HepG2 (cell line): Measurements from ENCODE around the gene SERHL2. TPM values are rescaled to one million over a fixed set of nuclear protein-coding genes. Genes with fewer than 3 reads are reported as not detected.
A peak's percentile ranks its signal among the peaks of the same experiment; 100 is the strongest.

Source experiments
- ATAD3A ChIP-seq: sonication (generic); formaldehyde crosslinking; IDR thresholded peaks from 2 replicates; pipeline ENCODE4 v1.4.0; 2020; ENCODE audit warnings: missing genetic modification reagents
- CCDC6 ChIP-seq: sonication (generic); formaldehyde crosslinking; IDR thresholded peaks from 2 replicates; pipeline ENCODE4 v1.8.1; 2022; ENCODE audit warnings: mild to moderate bottlenecking, missing genetic modification reagents, moderate library complexity
- CHD2 ChIP-seq: IDR thresholded peaks from 2 replicates; pipeline ENCODE4 v1.6.1; 2011; ENCODE audit warnings: low read depth, low read length, improper control_type of control experiment
- CREB1 ChIP-seq, 2 experiments: fragments of 450-650 bp in 1 of 2; IDR thresholded peaks; 2 replicates each; pipeline ENCODE4 v1.6.1; 2016 to 2017; ENCODE audit warnings: control low read depth in 1 of 2, mild to moderate bottlenecking in 1 of 2, missing compliant biosample characterization in 1 of 2, missing genetic modification characterization in 1 of 2
- ETV6 ChIP-seq: sonication (generic); formaldehyde crosslinking; conservative IDR thresholded peaks from 2 replicates; pipeline ENCODE4 v1.4.0; 2020; ENCODE audit warnings: missing genetic modification reagents
- HMGXB4 ChIP-seq, 2 experiments: sonication (generic) in 1 of 2; formaldehyde crosslinking in 1 of 2; IDR thresholded peaks; 2 replicates each; pipeline versions ENCODE4 v1.4.0 to v1.6.1; 2018 to 2020; ENCODE audit warnings: missing genetic modification reagents in 2 of 2, borderline replicate concordance in 1 of 2, low read depth in 1 of 2, mild to moderate bottlenecking in 1 of 2, missing biosample characterization in 1 of 2
- HOXA5 ChIP-seq: sonication (generic); formaldehyde crosslinking; IDR thresholded peaks from 2 replicates; pipeline ENCODE4 v1.4.0; 2020; ENCODE audit warnings: missing genetic modification reagents
- KDM3A ChIP-seq: IDR thresholded peaks from 2 replicates; pipeline ENCODE4 v1.6.1; 2018; ENCODE audit warnings: low read depth, missing compliant biosample characterization
- MEIS1 ChIP-seq: sonication (generic); formaldehyde crosslinking; IDR thresholded peaks from 2 replicates; pipeline ENCODE4 v1.9.0; 2021; ENCODE audit warnings: mild to moderate bottlenecking, missing genetic modification reagents, moderate library complexity, borderline replicate concordance
- MLX ChIP-seq: IDR thresholded peaks from 2 replicates; pipeline ENCODE4 v1.6.1; 2016
- NFKBIZ ChIP-seq: IDR thresholded peaks from 2 replicates; pipeline ENCODE4 v1.6.1; 2018; ENCODE audit warnings: missing genetic modification reagents, missing compliant biosample characterization
- NR2C2 ChIP-seq: sonication (generic); formaldehyde crosslinking; IDR thresholded peaks from 2 replicates; pipeline ENCODE4 v1.4.0; 2020; ENCODE audit warnings: missing genetic modification reagents, mild to moderate bottlenecking, moderate library complexity, borderline replicate concordance
- PITX1 ChIP-seq: sonication (generic); formaldehyde crosslinking; IDR thresholded peaks from 2 replicates; pipeline ENCODE4 v1.5.1; 2020; ENCODE audit warnings: mild to moderate bottlenecking, missing genetic modification reagents
- RORA ChIP-seq: sonication (generic); formaldehyde crosslinking; IDR thresholded peaks from 2 replicates; pipeline ENCODE4 v1.5.0; 2020; ENCODE audit warnings: mild to moderate bottlenecking, missing genetic modification reagents, moderate library complexity
- RXRA ChIP-seq: sonication (generic); formaldehyde crosslinking; IDR thresholded peaks from 2 replicates; pipeline ENCODE4 v1.5.1; 2020; ENCODE audit warnings: missing genetic modification reagents
- SATB2 ChIP-seq: sonication (generic); formaldehyde crosslinking; IDR thresholded peaks from 2 replicates; pipeline ENCODE4 v1.5.0; 2020; ENCODE audit warnings: missing genetic modification reagents
- ZFP41 ChIP-seq: sonication (generic); formaldehyde crosslinking; IDR thresholded peaks from 2 replicates; pipeline ENCODE4 v1.4.0; 2020; ENCODE audit warnings: mild to moderate bottlenecking, missing genetic modification reagents, borderline replicate concordance
- ZNF124 ChIP-seq: sonication (generic); formaldehyde crosslinking; IDR thresholded peaks from 2 replicates; pipeline ENCODE4 v1.4.0; 2020; ENCODE audit warnings: missing genetic modification reagents
- ZNF232 ChIP-seq: sonication (generic); formaldehyde crosslinking; IDR thresholded peaks from 2 replicates; pipeline ENCODE4 v1.4.0; 2020; ENCODE audit warnings: missing genetic modification reagents, borderline replicate concordance
- ZNF296 ChIP-seq: sonication (generic); formaldehyde crosslinking; conservative IDR thresholded peaks from 2 replicates; pipeline ENCODE4 v1.5.0; 2020; ENCODE audit warnings: mild to moderate bottlenecking, missing genetic modification reagents
- ZNF30 ChIP-seq: sonication (generic); formaldehyde crosslinking; IDR thresholded peaks from 2 replicates; pipeline ENCODE4 v1.5.0; 2020; ENCODE audit warnings: mild to moderate bottlenecking, missing genetic modification reagents
- ZNF333 ChIP-seq: sonication (generic); formaldehyde crosslinking; IDR thresholded peaks from 2 replicates; pipeline ENCODE4 v1.4.0; 2020; ENCODE audit warnings: mild to moderate bottlenecking, missing genetic modification reagents, borderline replicate concordance
- ZNF510 ChIP-seq: sonication (generic); formaldehyde crosslinking; IDR thresholded peaks from 2 replicates; pipeline ENCODE4 v1.4.0; 2020; ENCODE audit warnings: low read depth, mild to moderate bottlenecking, missing genetic modification reagents
- ZNF543 ChIP-seq: sonication (generic); formaldehyde crosslinking; IDR thresholded peaks from 2 replicates; pipeline ENCODE4 v1.4.0; 2020; ENCODE audit warnings: mild to moderate bottlenecking, missing genetic modification reagents
- ZNF557 ChIP-seq: sonication (generic); formaldehyde crosslinking; IDR thresholded peaks from 2 replicates; pipeline ENCODE4 v1.4.0; 2020; ENCODE audit warnings: missing genetic modification reagents
- ZNF615 ChIP-seq: sonication (generic); formaldehyde crosslinking; IDR thresholded peaks from 2 replicates; pipeline ENCODE4 v1.5.0; 2020; ENCODE audit warnings: mild to moderate bottlenecking, missing genetic modification reagents, borderline replicate concordance
- ZNF710 ChIP-seq: sonication (generic); formaldehyde crosslinking; IDR thresholded peaks from 2 replicates; pipeline ENCODE4 v1.5.0; 2020; ENCODE audit warnings: mild to moderate bottlenecking, missing genetic modification reagents, borderline replicate concordance
- ZNF747 ChIP-seq: sonication (generic); formaldehyde crosslinking; IDR thresholded peaks from 2 replicates; pipeline ENCODE4 v1.8.1; 2023; ENCODE audit warnings: missing genetic modification reagents, mild to moderate bottlenecking, borderline replicate concordance
- ZNF883 ChIP-seq: sonication (generic); formaldehyde crosslinking; IDR thresholded peaks from 2 replicates; pipeline ENCODE4 v1.5.1; 2020; ENCODE audit warnings: mild to moderate bottlenecking, missing genetic modification reagents; ENCODE audit errors: not compliant biosample characterization
- polyA plus RNA-seq, 8 experiments: library from polyadenylated mRNA; depleted of rRNA in 3 of 8; stranded (reverse) in 7 of 8; unstranded in 1 of 8; fragments of >200 nt; fragmentation: Illumina TruSeq in 4 of 8; extraction: Trizol in 4 of 8; gene quantifications; 2 replicates each; pipeline versions ENCODE4 v1.2.1 to v1.2.3, GENCODE V29; 2011 to 2016; ENCODE audit warnings: low read depth in 4 of 8, missing spikeins in 1 of 8, mixed read lengths in 1 of 8; ENCODE audit not compliant: insufficient read depth in 1 of 8
- total RNA-seq, 5 experiments: library from RNA; depleted of rRNA; stranded (reverse); fragments of >200 nt; fragmentation: Illumina TruSeq; extraction: Trizol; gene quantifications; 2 replicates each; pipeline ENCODE4 v1.2.3, GENCODE V29; 2016; ENCODE audit warnings: low read depth in 1 of 5

Gene SERHL2
- total and polyA plus RNA-seq, 2 of the 13 experiments (the other 11 are each of a cell fraction or from before 2014, with no cell fraction given), result 1.0 to 1.8 TPM

- TF ChIP-seq ZNF710 (CRISPR knock-in tag) (no peak), ZNF557 (no peak), ZNF232 (CRISPR knock-in tag) (no peak), ZNF510 (peak; percentile 46; the same call in 1 of the 2 replicates), MLX (CRISPR knock-in tag) (no peak), ZNF883 (CRISPR knock-in tag) (no peak), HMGXB4 (CRISPR knock-in tag; IDR thresholded peaks at IDR 0.05; ENCODE audit: borderline replicate concordance in 1 of 2, low read depth in 1 of 2) (peak; percentile 37 to 39; a peak in 2 of 4 replicates), CCDC6 (no peak), SATB2 (no peak), RXRA (CRISPR knock-in tag) (no peak), ZNF747 (CRISPR knock-in tag) (no peak), KDM3A (CRISPR knock-in tag) (no peak), ZNF543 (CRISPR knock-in tag) (0 out of 2 replicates have a peak, but pooled peaks have one; percentile 57), ZNF333 (CRISPR knock-in tag) (no peak), PITX1 (CRISPR knock-in tag) (no peak), RORA (CRISPR knock-in tag) (no peak), CHD2 (no peak), MEIS1 (CRISPR knock-in tag) (peak; percentile 36; the same call in 1 of the 2 replicates), NR2C2 (no peak), CREB1 (IDR thresholded peaks at IDR 0.05) (no peak), CREB1 (CRISPR knock-in tag; IDR thresholded peaks at IDR 0.05) (no peak), ZFP41 (CRISPR knock-in tag) (no peak), ZNF30 (CRISPR knock-in tag) (no peak), NFKBIZ (CRISPR knock-in tag) (no peak), HOXA5 (no peak), ZNF615 (CRISPR knock-in tag) (no peak), ZNF124 (CRISPR knock-in tag) (no peak), ATAD3A (CRISPR knock-in tag) (no peak), ETV6 (CRISPR knock-in tag) (no peak; the same call in 1 of the 2 replicates), ZNF296 (CRISPR knock-in tag) (no peak)
Measured at GRCh38 chr22:42621505-42622002, 67.8 kb downstream of the SERHL2 start (continued).
